AG08395 (cell line): ENCODE data around the gene CADM1.

Experiments used
- DNase-seq: peaks from one replicate; pipeline ENCODE4 v3.0.0; 2012; ENCODE audit warnings: mixed read lengths, low spot score

Gene CADM1

DNA sequence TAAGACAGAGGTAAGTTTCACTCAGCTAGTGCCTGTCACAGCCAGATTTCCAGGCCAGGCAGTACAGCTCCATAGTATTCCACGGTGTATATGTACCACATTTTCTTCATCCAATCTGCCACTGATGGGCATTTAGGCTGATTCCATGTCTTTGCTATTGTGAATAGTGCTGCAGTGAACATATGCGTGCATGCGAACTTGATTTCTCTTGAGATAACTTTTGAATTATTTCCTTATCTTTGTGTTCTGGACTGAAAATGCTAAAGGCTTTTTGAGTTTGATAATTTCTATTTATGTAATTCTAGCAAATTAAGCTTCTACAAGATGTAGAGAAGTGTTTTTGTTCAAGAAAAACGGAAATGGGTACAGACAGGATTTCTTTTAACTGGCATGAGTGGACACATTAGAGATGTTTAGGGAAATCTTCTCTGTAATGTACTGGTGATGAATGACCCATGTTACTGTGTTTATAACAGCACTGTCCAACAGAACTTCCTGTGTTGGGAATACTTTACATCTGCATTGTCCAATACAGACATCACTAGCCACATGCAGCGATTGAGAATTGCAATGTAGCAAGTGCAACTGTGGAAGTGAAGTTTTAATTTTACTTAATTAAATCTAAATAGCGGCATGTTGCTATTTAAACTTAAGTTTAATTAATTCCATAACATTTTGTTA lies 151.3 kb downstream of the CADM1 start:
- DNase-seq = no peak

- no peak for DNase-seq
Measured at GRCh38 chr11:115349335-115350017, 154.7 kb downstream of the CADM1 start.

DNA sequence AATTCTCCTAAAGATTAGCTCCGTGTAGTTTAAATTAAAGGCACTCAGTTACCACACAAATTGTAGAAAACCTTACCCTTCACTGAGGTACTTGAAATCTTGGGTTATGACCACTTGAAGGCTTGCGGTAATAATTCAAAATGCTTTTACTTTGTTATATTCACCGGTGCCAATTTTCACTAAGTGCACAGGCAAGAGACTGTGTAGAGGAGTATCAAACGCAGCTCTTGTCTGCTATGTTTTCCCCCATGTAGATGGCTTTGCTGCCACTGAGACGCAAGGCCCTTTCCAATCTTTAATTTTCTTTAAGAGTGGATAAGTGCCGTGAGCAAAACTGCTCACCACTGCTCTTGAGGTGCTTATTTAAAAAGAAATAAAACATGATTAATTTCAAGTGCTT lies 155.8 kb downstream of the CADM1 start:
- no peak for DNase-seq

- DNase-seq = no peak
Measured at GRCh38 chr11:115347106-115347505, 157.1 kb downstream of the CADM1 start.

- DNase-seq = no peak
Measured at GRCh38 chr11:115345840-115346239, 158.4 kb downstream of the CADM1 start.

DNA sequence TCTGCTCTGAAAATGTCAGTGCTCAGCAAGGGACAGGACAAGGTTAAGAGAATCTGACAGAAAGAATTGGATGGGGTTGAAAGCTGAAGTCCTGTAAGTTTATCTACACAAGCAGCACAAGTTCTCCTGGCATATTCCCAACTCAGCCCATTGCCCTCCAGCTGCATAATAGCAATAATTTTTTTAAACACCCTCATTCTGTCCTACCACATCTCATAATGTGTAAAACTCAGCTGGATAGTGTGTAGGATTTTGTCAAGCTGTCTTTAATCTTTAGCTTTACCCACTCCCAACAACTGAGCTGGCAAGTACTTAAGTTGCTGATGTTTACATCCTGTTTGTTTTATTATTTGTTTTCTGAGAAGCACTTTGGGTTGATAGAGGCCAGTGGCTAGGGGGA lies 158.9 kb downstream of the CADM1 start:
- no peak for DNase-seq

GRCh38 chr11:115344846-115345245 lies 159.4 kb downstream of the CADM1 start:
- no peak for DNase-seq

DNA sequence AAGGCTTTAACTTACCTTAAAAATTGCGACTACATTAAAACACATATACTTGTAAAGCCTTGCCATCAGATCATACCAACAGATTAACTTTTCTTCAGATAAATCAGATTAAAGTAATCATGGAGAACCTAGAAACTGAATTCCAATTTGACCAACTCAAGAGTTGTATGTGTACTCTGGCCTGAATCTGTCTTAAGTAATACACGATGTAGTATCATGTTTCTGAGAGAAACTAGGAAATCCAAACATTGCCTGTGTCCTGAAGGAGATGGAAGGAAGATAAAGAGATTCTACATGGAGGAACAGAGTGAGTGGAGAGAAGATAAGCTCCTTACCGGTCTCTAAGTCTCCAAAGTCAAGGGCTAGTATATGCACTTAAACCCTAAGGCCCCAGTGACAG lies 162.1 kb downstream of the CADM1 start:
- no peak for DNase-seq

- no peak for DNase-seq
Measured at GRCh38 chr11:115340874-115341273, 163.3 kb downstream of the CADM1 start.

- no peak for DNase-seq
Measured at GRCh38 chr11:115338476-115338875, 165.7 kb downstream of the CADM1 start.

GRCh38 chr11:115334932-115335788 lies 169.1 kb downstream of the CADM1 start:
- DNase-seq = peak; percentile 31

DNA sequence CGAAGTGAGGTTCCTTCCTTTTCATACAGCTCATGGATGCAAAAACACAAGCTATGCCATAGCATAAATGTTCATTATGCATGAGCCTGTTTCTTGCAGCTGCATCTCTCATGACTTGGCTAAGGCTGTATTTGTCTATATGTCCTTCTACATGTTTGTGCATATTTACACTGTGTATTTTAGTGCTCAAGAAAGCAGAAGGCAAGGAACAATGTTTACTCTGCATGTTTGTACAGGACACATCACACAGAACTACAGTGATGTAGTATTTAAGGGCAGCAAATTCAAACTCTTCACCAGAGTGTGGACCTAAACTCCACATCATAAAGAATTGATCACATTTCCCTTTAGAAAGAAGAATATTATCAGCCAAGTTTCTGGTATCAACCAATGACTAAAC lies 170.3 kb downstream of the CADM1 start:
- no peak for DNase-seq

GRCh38 chr11:115333121-115333520 lies 171.1 kb downstream of the CADM1 start:
- peak; percentile 19 for DNase-seq

DNA sequence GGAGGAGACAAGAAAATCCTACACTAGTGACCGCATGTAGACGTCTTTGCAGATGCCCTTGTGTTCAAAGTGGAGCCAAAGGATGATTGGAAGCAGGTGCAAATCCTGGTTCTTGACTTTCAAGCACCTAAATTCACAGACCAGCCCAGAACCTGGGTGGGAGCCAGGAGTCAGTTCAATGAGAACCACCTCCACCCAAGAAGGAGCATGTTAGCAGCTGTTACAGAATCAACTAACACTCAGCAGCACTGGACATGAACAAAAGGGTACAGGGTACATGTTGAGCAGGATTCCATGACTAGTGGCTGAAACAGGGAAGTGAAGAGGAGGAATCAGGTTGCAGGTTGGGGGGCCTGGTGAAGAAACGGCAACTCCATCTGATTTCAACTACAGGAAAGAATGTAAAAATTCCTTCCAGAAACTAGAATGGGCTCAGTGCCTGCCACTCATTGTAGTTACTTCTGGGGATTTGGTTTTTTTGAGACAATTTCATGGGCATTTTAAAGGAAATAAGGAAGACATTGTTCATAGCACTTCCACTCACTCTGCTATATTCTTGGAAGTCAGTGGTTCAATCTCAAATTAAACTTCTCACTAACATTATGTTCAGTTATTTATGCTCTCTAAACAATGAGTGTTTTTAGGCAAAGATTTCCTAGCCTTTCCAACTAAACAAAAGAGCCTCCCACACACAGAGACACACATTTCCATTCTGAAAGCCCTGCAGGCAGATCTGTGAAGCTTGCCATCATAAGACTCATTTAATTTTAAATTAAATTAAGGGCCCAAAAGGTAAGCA lies 173.3 kb downstream of the CADM1 start:
- DNase-seq = no peak

DNA sequence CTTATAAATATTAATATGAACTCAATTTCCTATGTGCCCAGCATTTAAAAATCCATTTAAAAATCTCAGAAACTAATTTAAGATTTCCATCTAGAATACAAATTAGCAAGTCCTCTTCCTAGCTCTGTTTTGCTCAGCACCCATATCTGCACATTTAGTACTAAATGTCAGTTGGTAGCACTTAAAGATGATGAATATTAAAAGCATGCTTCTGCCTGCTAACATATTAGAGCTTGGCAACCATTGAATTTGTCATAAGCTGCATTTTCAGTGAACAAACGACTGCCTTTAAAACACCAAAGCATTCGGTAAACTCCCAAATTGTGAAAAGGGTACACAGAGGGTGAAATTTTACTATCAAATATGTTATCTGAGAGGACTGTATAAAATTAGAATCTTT lies 177.7 kb downstream of the CADM1 start:
- no peak for DNase-seq

GRCh38 chr11:115325523-115325922 lies 178.7 kb downstream of the CADM1 start:
- DNase-seq = no peak

DNA sequence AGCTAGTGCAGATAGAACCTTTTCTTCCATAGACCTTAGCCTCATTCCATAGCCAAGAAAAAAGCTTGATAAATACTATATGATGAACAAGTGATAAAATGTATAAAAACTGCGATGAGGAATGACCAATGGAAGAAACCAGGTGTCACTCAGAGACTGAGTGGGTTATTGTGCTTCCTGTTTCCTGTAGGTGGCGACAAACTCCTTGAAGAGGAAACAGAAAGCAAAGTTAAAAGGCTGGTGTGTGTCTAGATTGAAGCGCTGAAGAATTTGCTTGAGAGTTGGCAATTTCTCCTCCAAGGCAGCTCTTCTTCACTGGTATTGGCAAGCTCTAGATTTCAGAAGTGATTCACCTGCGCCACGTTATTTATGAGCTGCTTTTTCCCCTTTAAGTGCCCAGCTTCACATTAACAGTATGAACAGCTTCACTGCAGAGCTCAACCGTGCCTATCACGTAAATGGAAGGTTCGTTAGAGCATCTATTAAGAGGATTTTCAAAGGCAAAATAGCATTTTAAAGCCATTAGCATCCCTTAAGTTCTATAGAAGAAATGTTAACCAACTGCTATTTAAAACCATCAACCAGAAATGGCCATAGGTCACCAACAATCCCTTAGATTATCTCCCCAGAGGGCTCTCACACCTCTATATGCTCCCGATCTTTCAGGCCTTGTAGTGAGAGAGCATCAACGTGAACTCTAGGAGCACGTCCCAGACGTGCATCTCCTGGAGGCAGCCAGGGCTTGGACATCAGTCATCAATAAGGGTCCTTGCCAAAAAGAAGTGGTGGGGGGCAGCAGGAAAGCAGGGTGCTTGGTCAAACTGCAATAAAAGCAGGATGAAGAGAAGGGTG lies 179.4 kb downstream of the CADM1 start:
- peak; percentile 54 for DNase-seq

- no peak for DNase-seq
Measured at GRCh38 chr11:115322553-115323203, 181.5 kb downstream of the CADM1 start.

- peak; percentile 16 for DNase-seq
Measured at GRCh38 chr11:115321605-115322289, 182.5 kb downstream of the CADM1 start.
